HS-27A (cell line): ENCODE results near the gene CRABP1.
A peak's percentile ranks its signal among the peaks of the same experiment; 100 is the strongest.

Experiments used
- DNase-seq: peaks from one replicate; pipeline ENCODE4 v3.0.0-alpha.2; 2012; ENCODE audit warnings: low read depth, missing footprints

CRABP1 gene

DNA sequence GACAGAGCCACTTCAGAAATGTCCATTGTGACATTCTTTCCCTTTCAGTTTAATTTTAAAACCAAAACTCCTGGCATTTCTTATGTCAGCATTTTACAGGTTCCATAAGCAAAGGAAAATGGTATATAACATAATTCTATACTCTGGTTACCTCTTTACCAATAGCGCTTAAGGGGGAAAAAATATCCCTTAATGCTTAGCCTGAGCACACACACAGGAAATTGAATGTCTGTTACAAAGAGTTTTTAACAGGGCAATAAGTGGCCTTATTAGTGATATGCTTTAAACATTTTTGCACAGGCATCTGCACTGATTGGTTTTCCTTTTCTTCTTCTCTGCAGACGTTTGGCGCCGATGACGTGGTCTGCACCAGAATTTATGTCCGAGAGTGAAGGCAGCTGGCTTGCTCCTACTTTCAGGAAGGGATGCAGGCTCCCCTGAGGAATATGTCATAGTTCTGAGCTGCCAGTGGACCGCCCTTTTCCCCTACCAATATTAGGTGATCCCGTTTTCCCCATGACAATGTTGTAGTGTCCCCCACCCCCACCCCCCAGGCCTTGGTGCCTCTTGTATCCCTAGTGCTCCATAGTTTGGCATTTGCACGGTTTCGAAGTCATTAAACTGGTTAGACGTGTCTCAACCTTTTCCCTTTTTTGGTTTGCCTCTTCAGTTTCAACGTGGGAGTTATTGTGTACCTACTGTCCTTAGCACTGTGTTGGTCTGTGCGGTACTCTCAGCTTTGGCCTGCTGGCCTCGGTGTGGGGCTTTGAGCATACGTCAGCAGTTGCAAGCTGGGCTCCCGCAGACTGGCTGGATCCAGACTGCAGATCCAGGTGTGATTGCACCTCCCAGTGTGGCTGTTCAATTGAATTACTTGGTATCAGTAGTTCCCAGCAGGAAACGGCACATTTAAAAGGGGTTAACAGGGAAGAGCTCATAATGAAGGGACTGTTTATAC, 7.7 kb downstream of the CRABP1 start:
- DNase-seq, result no peak

DNA sequence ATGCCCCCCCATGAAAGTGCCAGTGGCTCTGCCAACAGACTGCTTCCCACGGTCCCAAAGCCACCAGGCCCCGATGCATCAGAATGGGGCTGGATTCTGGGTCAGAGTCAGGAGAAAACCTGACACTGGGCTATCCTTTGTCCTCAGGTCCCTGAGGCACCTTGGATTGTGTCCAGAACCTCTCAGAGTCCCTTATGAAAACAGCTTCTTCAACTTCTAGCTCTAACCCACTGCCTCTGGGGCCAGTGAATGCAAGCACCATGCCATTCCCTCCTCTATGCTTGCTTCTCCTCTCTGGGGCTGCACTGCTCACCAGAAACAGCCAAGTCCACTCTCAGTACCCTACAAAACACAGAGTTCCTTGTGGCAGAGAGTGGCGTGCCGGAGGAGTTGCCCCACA, 9.9 kb downstream of the CRABP1 start:
- no peak for DNase-seq

DNA sequence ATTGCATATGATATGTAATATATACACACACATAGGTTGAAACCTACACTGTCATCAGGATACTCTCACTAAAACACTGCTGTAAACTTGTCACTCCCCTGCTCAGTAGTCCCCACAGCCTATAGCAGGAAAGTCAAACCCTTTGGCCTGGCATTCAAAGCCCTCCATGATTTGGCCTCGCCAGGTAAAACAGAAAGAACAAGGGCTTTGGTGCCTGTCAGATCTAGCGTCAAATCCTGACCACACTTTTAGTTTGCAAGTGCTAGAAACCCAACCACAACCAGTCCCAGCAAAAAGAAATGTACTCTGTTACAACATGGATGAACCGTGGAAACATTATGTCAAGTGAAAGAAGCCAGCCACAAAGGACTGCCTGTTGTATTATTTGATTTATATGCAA, 11.4 kb downstream of the CRABP1 start:
- no peak for DNase-seq

DNA sequence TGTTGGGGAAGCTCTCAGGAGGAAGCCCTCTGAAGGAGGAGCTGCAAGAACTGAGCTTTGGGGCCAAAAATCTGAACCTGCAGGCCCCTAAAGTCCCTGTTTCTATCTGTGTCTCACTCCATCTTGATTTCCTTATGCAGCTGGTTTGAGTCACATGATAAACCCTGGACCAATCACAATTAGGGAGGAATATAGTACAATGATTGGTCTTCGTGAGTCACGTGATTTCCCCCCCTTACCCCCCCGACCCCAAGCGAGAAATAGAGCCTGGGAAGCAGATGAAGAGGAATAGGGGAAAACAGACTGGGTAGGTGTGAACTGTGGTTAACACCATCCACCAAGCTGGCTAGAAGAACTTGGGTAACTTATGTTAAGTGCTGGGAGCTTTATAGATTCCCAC, 12.9 kb downstream of the CRABP1 start:
- DNase-seq, result peak; percentile 23

DNA sequence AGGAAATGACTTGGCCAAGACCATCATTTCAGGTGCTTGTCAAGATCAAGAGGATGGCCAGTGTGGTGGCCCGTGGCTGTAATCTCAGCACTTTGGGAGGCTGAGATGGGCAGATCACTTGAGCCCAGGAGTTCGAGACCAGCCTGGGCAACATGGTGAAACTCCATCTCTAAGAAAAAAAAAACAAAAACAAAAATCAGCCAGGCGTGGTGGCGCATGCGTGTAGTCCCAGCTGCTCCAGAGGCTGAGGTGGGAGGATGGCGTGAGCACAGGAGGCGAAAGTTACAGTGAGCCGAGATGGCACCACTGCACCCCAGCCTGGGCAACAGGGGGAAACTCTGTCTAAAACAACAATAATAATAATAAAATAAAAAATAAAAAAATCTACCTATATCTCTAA, 15.0 kb downstream of the CRABP1 start:
- DNase-seq, result no peak

DNA sequence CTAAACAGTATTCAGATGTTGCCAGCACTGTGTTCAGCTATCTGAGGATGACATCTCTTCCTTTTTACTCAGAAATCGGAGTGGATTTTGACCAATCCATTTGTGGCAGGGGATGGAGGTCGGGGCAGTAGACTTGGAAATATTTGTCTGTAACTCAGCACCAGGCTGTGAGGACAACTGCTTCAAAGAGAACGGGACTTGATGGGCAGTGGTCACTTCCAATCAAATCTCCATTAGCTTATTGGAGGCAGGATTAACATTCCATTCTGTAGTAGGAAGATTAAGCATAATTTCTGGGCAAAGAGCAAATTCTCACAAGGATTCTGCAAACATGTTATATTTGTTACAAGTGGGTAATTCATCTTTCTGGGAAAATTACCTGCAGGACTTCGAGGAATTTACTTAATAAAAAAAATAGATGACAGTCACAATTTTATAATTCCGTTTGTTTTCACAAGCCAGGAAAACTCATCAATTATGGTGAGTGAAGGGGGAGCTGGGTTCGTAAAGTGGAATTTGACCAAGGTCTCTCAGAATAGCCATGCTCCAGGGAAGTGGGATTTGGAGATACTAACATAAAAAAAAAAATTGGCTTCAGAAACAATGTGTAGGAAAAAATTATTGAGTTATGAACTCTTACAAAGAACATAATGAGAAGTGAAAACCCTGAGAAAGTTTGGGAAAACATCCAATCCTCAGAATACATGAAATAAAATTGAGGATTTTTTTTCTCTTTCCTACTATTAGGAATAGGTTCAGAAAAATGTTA, 18.1 kb downstream of the CRABP1 start:
- DNase-seq, result no peak

DNA sequence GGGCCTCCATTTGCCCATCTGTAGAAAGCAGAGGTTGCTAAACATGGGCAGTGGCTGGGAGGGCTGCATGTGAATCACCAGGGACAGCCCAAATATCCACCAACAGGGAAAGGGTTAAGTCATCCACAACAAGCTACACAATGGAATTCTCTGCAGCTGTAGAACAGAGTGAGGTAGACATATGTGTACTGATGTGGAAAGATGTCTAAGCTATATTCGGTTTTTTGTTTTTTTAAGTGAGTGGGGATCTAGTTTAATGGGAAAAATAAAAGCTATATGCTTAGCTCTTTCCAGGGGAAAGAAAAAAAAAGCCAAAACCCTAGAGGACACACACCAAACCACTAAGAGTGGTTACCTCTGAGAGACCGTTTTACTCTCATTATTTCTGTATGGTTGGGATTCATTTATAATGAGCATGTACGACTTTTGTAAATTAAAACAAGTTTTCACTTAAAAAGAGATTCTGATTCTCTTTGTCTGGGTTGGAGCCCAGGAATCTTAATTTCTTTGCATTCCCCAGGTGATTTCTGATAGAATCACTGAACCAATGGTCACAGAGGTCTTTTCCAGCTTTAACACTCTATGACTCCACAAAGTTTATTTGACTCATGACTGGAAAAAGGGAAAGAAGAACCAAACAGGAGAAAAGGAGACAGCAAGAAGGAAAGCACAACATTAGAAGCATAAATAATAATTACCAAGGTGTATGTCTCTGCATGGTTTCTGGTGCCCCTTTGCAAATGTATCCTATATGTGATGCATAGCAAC, 19.1 kb downstream of the CRABP1 start:
- DNase-seq, result no peak

DNA sequence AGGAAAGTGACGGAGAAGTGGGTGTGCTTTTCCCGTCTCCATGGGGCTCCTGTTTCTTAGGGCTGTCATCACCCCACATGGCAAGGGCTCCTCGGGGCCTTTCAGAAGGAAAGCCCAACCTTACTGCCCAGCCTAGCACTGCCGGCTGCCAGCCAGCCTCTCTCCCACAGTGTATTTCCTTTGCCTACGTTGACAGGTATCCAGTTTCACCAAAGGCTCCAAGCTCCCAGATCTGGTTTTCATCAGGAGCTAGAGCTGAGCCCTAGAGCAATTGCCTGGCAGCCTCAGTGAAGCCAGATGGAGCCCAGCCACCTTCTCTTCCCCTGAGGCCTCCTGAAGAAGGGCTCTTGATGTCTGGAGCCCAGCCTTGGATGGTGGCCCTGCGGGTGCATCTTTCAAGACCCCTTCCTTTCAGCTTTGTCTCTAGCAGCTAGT, 20.2 kb downstream of the CRABP1 start:
- DNase-seq, result no peak

DNA sequence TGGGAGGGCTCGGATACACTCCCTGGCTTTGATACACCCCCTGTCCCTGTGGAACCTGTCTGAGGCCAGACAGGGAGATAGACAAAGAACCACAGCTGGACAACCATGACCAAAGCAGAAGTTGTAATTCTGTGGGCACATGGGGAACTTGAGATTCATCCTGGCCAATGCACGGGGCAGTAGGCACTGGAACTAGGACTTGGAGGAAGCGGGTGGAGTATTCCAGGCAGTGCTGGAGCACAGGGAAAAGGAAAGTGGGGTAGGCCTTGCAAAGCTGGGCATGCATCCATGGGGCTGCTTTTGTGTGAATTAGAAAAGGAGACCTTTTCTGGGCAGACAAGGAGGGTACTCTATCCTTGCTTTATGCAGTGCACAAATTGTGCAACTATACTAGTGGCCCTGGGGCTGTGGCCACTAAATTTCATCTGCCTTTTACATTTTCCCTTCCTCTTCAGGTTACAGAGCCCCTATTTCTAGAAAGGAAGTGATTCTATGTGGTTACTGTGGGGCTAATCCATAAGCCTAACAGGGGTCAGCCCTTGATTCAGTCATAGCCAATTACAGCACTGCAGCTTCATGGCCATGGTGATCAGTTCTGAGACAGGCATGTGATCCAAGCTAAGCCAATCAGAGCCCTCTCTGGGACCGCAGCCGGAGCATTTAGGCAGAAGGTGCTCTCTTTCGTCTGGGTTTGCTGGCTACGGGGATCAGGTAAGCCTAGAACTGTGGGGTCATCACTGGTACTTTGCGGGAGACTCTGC, 21.0 kb downstream of the CRABP1 start:
- no peak for DNase-seq

DNA sequence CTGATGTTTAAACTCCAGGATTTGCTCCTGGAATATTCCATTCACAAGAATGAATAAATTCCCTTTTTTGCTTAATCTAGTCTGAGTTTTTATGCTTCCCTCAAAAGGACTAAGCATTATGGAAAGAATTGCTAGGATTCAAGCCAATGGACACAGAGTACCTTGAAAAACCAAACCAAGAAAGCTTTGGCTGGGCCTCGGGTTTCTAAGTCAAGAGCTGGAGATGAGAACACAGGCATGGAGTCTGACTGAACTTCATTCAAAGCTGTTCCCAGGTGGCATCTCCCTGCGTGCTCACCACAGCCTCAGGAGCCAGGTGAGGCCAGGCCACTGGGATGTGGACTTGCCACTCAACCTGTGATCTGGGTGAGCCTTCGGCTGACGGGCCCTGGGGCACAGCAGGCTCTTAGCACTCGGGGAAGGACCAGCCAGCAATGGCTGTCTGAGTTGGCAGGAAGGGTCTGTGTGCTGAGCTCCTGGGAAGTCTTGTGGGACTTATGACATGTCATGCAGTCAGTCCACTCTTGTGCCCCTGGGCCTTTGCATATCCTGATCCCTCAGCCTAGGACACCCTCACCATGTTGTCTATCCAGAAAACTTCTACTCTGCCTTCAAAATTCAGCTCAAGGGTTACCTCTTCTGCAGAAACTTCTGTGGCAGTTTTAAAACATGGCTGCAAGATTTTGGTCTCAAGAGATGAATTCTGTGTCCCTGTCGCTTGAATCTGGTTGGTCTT, 21.8 kb downstream of the CRABP1 start:
- DNase-seq, result no peak

DNA sequence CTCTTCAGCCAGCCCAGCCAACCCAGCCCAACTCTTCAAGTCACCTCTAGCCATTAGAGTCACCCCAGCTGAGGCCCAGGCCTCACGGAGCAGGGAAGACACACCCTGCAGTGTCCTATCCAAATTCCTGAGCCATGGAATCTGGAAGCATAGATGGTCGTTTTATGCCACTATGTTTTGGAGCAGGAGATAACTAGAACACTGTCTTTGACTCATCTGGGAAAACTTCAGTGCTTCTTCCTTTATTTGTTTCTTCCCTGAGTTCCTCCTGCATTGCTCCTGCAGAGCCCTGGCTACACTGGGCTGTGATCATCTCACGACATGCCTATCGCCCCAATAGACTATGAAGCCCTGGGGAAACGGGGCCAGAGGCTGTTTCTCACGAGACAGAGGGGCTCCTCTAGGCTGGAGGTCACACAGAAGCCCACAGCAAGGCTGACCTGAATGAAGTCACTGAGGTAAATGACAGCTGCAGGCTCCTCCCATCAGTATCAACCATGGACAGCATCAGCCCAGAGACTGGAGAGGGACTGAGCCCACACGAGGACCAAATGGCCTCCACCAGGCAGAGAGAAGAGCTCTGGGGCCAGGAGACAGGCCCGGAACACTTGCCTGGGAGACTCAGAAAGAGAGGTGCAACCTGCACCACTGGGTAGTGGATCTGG, 22.7 kb downstream of the CRABP1 start:
- no peak for DNase-seq

DNA sequence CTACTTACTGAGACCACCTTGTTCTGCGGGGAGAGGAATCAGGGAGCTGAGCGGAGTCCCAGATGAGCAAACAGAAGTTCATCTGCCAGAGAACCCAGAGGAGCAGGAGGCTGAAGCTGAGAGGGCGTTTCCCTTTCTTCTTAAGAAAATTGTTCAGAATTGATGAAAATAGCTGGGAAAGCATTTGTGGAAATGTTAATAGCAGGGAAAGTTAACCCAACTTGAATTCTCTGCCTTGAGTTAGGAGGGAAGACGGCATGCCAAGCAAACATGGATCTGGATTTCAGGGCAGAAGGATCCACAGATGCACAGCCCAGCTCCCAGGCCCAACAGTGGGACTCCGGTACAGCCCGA, 23.2 kb downstream of the CRABP1 start:
- DNase-seq, result no peak

DNA sequence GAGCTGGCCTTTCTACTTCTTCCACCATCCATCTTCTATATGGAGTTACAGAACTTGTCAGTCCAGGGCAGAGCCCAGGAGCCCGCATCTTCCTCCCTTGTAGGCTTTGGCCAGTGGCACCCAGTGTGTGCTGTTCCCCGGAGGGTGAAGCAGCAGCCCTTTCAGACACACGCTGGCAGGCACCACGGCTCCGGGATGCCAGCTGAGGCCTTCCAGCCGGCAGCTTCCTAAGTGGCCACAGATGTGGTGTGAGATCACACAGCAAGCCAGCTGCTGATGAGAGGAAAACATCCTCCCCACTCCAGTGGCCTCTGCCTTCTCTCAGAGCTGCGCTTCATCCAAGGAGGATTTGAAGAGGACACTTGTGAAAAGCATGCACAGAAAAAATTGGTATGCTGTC, 24.1 kb downstream of the CRABP1 start:
- no peak for DNase-seq

DNA sequence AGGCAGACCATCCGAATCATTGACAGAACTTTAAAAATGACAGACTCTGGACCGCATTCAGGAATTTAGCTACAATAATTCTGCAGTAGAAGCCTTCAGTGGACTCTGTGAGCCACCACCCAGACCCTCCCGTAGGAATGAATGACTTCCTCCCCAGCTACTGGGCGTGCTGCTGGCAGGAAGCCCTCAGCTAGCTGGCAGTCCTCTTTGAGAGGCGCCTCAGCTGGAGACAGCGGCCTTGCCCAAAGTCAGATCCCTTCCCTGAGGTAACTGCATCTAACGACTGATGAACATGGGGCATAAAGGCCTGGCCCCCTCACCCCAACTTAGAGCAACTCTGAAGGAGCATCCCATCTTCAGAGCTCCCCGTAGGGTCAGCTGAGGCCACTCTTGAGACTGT, 25.8 kb downstream of the CRABP1 start:
- no peak for DNase-seq

DNA sequence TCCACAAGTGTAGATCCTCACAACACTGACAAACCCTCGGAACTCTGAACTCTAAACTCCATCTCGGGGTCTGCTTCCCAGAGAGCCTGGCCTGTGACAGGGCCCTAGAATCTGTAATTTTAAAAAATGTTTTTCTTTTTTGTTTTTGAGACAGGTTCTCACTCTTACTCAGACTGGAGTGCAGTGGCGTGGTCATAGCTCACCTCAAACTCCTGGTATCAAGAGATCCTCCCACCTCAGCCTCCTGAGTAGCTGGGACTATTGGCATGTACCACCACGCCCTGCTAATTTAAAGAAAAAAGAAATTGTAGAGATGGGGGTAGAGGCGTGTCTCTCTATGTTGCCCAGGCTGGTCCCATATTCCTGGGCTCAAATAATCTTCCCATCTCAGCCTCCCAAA, 26.2 kb downstream of the CRABP1 start:
- DNase-seq, result no peak

DNA sequence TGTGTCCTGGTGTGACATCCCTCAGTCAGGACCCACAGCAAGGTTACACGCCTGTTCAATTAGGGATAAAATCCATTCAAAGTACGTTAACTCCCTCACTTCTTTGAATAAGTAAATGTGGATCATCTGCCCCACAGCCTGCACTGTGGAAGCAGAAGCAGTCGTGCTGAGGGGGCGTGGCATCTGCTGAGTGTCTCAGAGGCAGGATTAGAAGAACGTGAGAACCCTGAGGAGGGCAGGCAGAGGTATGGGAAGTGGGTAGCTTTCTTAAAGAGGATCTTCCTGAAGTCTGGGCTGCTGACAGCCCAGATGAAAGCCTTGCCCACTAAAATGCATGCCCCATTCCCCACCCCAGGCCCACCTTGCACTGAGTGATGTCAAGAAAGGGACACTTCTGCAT, 28.5 kb downstream of the CRABP1 start:
- DNase-seq, result no peak

DNA sequence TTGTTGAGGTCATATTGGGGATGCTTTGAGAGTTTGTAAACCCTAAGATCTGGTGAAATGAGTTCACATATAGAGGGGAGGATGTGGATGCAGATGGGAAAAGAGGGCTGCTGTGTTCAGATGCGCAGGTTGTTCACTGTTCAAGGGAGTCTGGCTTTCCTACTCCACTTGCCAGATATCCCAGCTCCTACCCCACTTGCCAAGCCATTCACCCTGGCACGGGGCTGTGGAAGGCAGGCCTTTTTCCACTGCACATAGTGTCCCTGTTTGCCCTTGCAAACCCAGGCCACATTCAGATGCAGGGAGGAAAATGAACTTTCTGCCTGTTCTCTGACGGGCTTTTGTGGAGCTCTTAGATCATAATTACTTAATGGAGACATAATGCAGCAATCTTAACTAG, 29.0 kb downstream of the CRABP1 start:
- DNase-seq, result no peak

DNA sequence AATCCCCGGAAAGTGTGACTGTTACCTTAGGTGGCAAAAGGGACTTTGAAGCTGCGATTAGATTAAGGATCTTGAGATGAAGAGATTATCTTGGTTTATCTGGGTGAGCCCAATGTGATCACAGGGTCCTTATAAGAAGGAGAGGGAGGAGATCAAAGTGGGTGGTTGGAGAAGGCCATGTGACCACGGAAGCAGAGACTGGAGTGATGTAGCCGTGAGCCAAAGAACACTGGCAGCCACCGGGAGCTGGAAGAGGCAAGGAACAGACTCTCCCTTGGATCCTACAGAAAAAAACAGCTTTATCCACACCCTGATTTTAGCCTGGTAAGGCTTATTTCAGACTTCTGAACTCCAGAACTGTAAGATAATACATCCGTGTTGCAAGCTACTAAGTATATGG, 29.9 kb downstream of the CRABP1 start:
- no peak for DNase-seq

DNA sequence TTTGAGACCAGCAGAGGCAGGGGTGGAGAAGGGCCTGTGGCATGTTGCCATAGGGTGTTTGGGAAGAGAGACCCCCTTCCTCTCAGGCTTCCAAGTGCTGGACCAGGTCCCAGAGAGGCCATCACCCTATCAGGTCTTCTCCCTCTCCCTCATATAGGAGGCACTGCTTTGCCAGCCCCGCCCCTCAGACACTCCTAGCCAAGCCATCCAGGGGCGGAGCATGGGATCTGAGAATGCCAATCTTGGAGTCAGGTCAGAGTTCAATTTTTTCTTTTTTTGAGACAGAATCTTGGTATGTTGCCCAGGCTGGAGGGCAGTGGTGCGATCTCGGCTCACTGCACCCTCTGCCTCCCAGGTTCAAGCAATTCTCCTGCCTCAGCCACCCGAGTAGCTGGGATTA, 32.7 kb downstream of the CRABP1 start:
- no peak for DNase-seq
